22Rv1 (cell line): Measurements from ENCODE around the gene FGFBP2.

Source experiments
- CTCF ChIP-seq: fragments of 450-650 bp; IDR thresholded peaks from 2 replicates; pipeline ENCODE4 v1.5.1; 2017; ENCODE audit warnings: mild to moderate bottlenecking
- ZFX ChIP-seq: fragments of 450-650 bp; IDR thresholded peaks from 2 replicates; pipeline ENCODE4 v1.6.1; 2017; ENCODE audit warnings: antibody characterized with exemption, borderline replicate concordance

GRCh38 chr4:15992167-15992485, 29.2 kb upstream of the FGFBP2 start:
- no peak for TF ChIP-seq CTCF
- TF ChIP-seq ZFX: no peak
